HG02981 (cell line): ENCODE data around the gene SLC25A10.
"Not testable (repeated sequence)": the region's sequence is repeated elsewhere in the genome, so short reads cannot be mapped to it uniquely, and the experiment has no call there.

ENCODE experiments used
- ATAC-seq: cut with Tn5 transposase; IDR thresholded peaks from one replicate; pipeline ENCODE4 v1.9.1; 2021; ENCODE audit warnings: mild to moderate bottlenecking, moderate library complexity; ENCODE audit not compliant: unreplicated experiment

Gene SLC25A10

GRCh38 chr17:81719410-81720266 lies 7.6 kb downstream of the SLC25A10 start:
- ATAC-seq = no peak

GRCh38 chr17:81720267-81721071 lies 8.4 kb downstream of the SLC25A10 start:
- no peak for ATAC-seq

DNA sequence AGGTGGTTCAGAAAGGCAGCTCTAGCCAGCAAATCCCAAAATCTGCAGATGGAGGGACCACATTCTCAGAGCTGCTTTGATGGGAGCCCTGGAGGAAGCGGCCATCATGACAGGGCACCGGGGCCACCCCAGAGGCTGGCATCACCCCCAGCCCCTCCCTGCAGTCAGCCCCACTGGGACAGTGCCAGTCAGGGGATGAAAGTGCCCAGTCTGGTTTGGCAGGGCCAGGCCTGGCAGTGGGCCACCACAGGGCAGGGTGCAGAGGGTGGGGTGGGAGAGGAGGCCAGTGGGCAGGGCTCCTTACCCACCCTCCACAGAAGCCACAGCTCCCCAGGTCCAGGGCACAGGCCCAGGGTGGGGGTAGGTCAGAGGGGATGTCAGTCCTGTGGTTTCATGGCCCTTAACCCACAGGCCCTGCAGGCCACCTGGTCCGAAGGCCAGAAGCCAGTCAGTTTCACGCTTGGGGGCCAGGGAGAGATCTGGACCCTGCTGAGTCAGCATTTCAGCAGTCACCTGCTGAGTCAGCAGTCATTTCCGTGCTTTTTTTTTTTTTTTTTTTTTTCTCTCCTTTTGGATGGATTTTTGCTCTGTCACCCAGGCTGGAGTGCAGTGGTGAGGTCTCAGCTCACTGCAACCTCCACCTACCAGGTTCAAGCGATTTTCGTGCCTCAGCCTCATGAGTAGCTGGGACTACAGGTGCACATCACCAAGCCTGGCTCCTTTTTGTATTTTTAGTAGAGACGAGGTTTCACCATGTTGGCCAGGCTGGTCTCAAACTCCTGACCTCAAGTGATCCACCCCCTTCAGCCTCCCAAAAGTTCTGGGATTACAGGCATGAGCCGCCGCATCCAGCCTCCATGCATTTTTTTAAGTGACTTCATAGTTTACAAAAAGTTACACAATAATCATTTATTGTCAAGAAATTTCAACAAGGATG lies 10.4 kb downstream of the SLC25A10 start:
- ATAC-seq = no peak

DNA sequence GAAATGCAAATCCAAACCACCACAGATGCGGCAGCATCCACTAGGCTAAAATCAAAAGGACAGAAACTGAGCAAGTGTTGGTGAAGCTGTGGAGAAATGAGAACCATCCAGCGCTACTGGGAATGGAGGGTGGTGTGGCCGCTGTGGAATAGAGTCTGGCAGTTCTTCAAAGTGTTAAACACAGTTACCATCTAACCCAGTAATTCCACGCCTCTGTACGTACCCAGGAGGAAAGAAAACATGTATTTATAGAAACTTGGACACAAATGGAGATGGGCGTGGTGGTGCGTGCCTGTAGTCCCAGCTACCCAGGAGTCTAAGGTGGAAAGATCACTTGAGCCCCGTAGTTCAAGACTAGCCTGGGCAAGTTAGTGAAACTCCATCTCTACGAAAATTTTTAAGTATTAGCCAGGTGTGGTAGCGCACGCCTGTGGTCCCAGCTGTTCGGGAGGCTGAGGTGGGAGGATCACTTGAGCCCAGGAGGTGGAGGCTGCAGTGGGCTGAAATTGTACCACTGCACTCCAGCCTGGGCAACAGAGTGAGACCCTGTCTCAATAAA lies 11.6 kb downstream of the SLC25A10 start:
- ATAC-seq = no peak

DNA sequence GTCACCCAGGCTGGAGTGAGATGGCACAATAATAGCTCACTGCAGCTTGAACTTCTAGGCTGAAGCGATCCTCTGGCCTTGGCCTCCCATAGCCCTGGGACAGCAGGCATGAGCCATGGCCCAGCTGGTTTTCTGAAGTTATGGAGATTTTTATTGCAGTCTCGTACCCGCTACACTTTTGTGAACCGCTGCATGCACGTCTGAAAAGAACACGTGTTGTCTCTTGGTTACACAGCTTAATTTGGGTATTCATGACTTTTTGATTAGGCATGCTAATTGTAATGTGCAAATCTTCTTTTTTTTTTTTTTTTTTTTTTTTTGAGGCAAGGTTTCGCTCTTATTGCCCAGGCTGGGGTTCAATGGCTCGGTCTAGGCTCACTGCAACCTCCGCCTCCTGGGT lies 13.4 kb downstream of the SLC25A10 start:
- no peak for ATAC-seq

- ATAC-seq = no peak
Measured at GRCh38 chr17:81726004-81726403, 13.9 kb downstream of the SLC25A10 start.

DNA sequence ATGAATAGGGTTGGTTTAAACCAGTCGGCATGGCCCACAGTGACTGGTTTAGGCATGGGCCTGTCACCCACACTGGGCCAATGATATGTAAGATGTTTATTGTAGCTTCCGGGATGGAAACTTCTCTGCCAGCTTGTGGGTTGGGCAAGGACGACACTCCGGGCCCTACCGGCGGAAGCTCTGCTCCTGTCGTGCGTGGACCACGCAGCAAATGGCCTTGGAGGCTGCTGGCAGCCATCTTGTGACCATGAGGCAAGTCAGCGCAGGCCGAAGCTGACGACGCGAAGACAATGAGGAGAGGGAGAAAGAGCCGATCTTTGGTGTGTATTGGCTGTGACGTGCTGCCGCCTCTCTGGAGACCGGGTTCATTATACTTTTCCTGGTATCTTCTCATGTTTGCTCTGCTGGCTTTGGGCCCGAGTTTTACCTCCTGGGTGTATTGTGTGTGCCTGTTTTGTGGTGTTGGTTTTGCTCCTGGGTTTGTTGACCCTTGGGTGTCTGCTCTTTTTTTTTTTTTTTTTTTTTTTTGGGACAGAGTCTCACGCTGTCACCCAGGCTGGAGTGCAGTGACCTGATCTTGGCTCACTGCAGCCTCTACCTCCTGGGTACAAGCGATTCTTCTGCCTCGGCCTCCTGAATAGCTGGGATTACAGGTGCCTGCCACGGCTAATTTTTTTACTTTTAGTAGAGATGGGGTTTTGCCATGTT lies 15.4 kb downstream of the SLC25A10 start:
- ATAC-seq = no peak

DNA sequence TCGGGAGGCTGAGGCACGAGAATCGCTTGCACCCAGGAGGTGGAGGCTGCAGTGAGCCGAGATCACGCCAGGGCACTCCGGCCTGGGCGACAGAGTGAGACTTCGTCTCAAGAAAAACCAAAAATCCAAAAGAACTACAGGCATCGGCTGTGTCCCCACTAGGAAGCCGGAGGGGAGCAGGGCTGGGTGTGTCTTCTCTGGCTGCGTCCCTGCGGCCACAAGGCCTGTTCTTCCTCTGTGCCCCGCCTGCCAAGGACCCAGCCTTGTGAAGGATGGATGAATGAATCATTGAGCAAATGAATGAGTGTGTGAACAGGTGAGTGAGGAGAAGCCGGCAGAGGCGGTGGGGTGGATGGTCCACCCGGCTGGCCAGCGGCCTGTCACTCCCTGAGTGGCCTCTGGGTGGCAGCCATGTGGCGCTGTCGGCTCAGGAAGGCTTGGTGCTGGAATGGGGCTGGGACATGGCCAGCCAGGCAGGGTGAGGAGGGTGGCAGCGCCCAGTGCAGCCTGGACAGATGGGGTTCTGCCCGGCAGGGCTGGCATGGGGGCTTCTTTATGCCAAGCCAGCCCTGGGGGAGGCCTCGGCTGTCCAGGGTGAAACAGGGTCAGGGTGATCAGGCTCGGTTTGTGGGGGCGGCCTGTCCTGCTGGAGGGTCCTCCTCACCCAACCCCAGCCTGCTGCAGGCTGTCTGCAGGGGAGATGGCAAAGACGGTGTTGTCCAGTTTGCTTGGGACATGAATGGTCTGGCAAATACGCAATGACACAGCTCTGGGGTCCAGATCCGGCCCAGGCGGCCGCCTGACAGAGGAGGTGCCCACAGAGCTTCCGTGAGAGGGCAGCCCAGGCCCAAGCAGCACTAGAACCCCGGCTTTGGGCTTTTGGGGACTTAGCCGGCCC lies 21.7 kb downstream of the SLC25A10 start:
- no peak for ATAC-seq

DNA sequence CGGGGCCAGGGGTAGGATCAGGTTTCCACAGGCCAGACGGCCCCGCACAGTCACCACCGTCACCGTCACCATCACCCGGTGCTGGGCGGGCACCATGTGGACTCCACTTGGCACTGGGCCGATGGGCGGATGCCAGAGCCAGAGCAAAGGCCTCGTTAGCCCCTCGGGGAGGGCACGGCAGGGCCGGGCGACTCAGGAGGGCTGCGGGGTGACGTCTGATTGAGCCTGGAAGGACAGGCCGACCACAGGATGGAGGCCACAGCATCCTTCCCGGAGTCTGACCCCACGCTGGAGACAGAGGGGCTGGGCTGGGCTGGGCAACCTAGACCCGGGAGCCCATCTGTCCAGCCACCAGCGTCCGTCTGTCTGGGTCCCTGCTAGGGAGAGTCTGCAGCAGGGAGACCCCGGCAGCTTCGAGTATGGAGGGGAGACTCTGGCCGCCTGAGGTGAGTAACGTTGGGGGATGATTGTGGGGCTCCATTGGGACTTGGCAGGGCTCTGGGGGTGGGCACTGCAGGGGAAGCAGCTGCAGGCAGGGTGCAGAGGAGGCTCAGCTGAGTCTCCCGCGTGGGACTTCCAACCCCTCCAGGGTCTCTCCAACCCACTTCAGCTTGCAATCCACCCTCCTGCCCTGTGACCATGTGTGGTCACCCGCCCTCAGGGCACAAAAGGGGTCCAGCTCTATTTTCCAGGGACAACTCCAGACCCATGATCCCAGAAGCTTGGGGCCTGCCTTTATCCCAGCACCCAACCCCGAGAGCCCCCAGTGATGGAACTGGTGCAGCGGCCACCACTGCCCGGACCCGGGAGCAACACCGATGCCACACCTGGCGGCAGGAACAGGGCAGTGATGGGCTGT lies 22.6 kb downstream of the SLC25A10 start:
- ATAC-seq = no peak

DNA sequence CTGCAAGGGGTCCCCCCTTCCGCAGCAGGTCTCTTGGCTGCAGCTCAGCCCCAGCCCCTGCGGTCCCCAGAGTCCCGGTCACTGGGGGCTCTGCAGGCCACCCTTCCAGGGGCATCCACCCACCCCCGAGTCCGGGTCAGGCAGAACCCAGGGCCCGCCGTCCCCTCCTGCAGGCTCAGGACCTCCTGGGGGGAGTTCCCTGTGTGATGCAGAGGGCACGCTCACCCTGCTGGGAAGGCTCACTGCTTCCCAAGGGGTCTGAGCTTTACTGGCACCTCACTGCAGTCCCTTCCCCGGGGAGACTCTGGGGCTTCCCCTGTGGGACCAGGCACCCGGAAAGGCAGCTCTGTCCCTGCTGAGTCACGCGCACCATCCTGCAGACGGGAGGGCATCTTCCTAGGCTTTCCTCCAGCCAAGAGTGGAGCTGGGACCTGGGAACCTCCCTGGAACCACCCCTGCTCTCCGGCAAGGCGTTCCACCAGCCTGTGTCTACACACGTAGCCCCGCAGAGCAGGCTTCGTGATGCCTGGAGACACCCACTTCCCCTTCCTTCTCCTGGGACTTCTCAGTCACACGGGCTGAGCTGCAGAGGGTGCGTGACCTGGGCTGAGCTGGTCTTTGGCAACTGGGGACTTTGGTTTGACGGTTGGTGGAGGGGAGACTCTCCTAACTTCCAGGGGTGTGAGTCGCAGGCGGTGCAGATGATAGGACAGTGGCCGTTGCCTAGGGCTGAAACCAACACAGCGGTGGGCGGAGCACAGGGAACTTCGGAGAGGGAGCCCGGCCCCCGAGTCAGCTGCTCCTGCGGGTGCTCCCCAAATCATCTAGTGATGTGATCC lies 23.4 kb downstream of the SLC25A10 start:
- peak; percentile 54 for ATAC-seq

- no peak for ATAC-seq
Measured at GRCh38 chr17:81737947-81738800, 26.1 kb downstream of the SLC25A10 start.

GRCh38 chr17:81738801-81739393 lies 26.8 kb downstream of the SLC25A10 start:
- ATAC-seq = no peak

- ATAC-seq = not testable (repeated sequence)
Measured at GRCh38 chr17:81739593-81739992, 27.5 kb downstream of the SLC25A10 start.

DNA sequence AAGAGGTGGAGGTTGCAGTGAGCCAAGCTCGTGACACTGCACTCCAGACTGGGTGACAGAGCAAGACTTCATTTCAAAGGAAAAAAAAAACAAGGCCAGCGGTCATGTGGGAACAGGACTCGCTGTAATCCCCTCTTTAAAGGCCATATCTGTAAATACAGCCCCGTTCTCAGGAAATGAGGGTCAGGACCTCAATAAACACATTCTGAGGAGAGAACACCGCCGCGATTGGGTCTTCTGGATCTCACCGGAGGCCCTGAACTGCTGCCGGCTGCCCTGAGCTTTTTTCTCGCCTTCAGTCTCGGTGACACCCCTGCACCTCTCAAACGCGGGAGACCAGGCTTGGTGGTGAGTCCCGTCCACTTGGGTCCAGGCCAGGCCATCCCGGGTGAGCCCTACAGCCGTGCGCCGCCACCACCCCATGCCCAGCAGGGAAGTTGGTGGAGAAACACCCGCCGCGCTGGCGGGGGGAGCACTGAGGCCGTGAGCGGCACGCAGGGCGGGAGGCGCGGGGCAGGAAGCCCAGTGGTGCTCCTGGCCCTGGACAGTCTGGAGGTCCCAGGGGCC lies 28.4 kb downstream of the SLC25A10 start:
- ATAC-seq = no peak

- ATAC-seq = no peak
Measured at GRCh38 chr17:81741049-81741593, 29.0 kb downstream of the SLC25A10 start.
